Activated CD4-positive, alpha-beta T cell treated with anti-CD3 and anti-CD28 coated beads for 4 hours (primary cell): ENCODE data around the gene SCTR.

Source experiments
- DNase-seq, 2 donors: peaks; one replicate each; pipeline ENCODE4 v3.0.0-alpha.2; 2020

SCTR gene

GRCh38 chr2:119486886-119487285 is 37.4 kb downstream of the SCTR start:
- DNase-seq: no peak

GRCh38 chr2:119486196-119486827 is 38.0 kb downstream of the SCTR start:
- DNase-seq: no peak

GRCh38 chr2:119485336-119486110 is 38.8 kb downstream of the SCTR start:
- DNase-seq: no peak

- no peak for DNase-seq
Observed at GRCh38 chr2:119484834-119485233, 39.4 kb downstream of the SCTR start.

GRCh38 chr2:119483896-119484718 is 40.2 kb downstream of the SCTR start:
- no peak for DNase-seq

- DNase-seq: no peak
Observed at GRCh38 chr2:119483395-119483753, 40.9 kb downstream of the SCTR start.

GRCh38 chr2:119482481-119483394 is 41.5 kb downstream of the SCTR start:
- no peak for DNase-seq

- DNase-seq: no peak
Observed at GRCh38 chr2:119481501-119482455, 42.5 kb downstream of the SCTR start.

GRCh38 chr2:119480718-119481142 is 43.6 kb downstream of the SCTR start:
- DNase-seq: no peak

- DNase-seq: no peak
Observed at GRCh38 chr2:119480184-119480583, 44.1 kb downstream of the SCTR start.

GRCh38 chr2:119478978-119479295 is 45.3 kb downstream of the SCTR start:
- no peak for DNase-seq

GRCh38 chr2:119478188-119478977 is 45.9 kb downstream of the SCTR start:
- DNase-seq: no peak

- no peak for DNase-seq
Observed at GRCh38 chr2:119477113-119477505, 47.2 kb downstream of the SCTR start.

GRCh38 chr2:119476301-119477112 is 47.8 kb downstream of the SCTR start:
- DNase-seq: no peak

- no peak for DNase-seq
Observed at GRCh38 chr2:119475857-119476244, 48.4 kb downstream of the SCTR start.

GRCh38 chr2:119475225-119475856 is 48.9 kb downstream of the SCTR start:
- no peak for DNase-seq

- DNase-seq: no peak
Observed at GRCh38 chr2:119474371-119475224, 49.7 kb downstream of the SCTR start.

- DNase-seq: no peak
Observed at GRCh38 chr2:119473621-119474370, 50.5 kb downstream of the SCTR start.
